ENCODE measurements around the gene GDF2. TPM values are rescaled to one million over a fixed set of nuclear protein-coding genes. Genes with fewer than 3 reads are reported as not detected.

Gene GDF2
- total RNA-seq, 4 donors from 2014 or later = not detected

DNA sequence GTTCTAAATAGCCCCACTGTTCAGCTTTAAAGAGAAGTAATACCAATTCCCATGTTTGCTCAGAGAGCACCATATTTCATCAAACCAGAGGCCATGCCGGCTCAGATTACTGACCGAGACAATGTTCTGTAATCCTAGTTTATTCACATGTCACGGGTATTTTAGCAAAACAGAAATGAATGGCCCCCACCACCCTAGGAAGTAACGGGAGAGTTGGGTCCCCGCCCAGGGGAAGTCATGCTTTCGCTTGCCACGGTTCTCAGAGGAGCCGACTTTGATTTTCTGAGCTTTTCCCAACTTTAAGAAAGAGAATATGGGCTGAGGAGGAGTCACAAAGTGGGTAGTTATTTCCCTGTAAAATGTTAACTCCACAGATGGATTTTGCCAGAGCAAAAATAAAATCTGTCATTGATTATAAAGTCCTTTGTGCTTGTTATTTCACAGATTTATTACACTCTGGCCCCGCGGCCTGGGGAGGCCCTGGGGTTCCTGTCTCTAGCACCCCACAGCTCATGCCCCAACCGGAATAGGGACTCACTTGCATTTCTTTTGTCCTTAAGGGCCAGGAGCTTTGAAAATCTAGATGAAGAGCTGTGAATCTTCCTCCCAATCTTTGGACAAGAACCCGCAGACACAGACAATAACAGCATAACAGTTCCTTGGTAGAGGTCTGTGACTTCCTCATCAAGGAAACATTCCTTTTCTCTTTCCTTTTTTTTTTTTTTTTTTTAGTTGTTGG, 25.9 kb upstream of the GDF2 start:
- DNase-seq = peak in 1 of 2 donors; percentile 20
- no peak overlapping the region for H3K27ac ChIP-seq

DNA sequence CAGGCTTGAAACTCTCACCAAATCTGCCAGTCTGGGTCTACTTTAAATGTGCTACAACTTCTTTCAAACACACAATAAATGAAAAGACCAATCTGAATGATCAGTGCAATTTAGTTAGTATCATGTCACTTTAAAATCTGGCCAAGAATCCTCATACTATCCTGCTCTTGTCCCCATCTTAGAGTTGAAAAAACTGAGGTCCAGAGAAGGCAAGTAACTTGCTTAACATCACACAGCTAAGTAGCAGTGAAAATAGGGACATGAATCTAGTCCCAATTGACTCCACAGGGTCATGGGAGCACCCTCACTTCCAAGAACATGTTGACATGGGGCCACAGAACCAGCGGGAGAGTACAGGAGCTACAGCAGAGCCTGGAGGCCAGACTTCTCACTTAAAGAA, 25.3 kb upstream of the GDF2 start:
- DNase-seq (no peak), ATAC-seq (no peak)
- in situ Hi-C loops (cut with MboI; ENCODE audit: low sequenced_read_pairs in 4 of 4) = no loop called here
- peaks cover 0 to 2% of the 10 kb centered on the region in 2 donors for H3K4me1 ChIP-seq
- H3K9me3 ChIP-seq = no peaks in the 10 kb centered on the region
- no peak overlapping the region for H3K27ac ChIP-seq
- no peak overlapping the region for H3K4me3 ChIP-seq
- no peak for TF ChIP-seq POLR2A (IDR thresholded peaks at IDR 0.05)
- TF ChIP-seq, protein P1, sequence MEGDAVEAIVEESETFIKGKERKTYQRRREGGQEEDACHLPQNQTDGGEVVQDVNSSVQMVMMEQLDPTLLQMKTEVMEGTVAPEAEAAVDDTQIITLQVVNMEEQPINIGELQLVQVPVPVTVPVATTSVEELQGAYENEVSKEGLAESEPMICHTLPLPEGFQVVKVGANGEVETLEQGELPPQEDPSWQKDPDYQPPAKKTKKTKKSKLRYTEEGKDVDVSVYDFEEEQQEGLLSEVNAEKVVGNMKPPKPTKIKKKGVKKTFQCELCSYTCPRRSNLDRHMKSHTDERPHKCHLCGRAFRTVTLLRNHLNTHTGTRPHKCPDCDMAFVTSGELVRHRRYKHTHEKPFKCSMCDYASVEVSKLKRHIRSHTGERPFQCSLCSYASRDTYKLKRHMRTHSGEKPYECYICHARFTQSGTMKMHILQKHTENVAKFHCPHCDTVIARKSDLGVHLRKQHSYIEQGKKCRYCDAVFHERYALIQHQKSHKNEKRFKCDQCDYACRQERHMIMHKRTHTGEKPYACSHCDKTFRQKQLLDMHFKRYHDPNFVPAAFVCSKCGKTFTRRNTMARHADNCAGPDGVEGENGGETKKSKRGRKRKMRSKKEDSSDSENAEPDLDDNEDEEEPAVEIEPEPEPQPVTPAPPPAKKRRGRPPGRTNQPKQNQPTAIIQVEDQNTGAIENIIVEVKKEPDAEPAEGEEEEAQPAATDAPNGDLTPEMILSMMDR (IDR thresholded peaks at IDR 0.05 in 4 of 5, conservative IDR thresholded peaks at IDR 0.05 in 1 of 5) = no peak
- H3K36me3 ChIP-seq = no peaks in the 10 kb centered on the region
- peaks cover 7 to 13% (median 9%) of the 10 kb centered on the region in 3 donors for H3K27me3 ChIP-seq
- intact Hi-C loops (cut with DNase I; ENCODE audit: low total_unique reads) = no loop called here

More for the DNA sequence above, 25.9 kb upstream of the GDF2 start:
- in situ Hi-C loops (cut with MboI; ENCODE audit: low sequenced_read_pairs in 4 of 4) = no loop called here
- ATAC-seq = peak in 1 of 2 donors; percentile 27
- no peak overlapping the region for H3K4me3 ChIP-seq
- H3K9me3 ChIP-seq = no peaks in the 10 kb centered on the region
- H3K4me1 ChIP-seq = peaks cover 0 to 2% of the 10 kb centered on the region in 2 donors
- no peaks in the 10 kb centered on the region for H3K36me3 ChIP-seq
- no peak for TF ChIP-seq POLR2A (IDR thresholded peaks at IDR 0.05)
- TF ChIP-seq, protein P1 (IDR thresholded peaks at IDR 0.05 in 4 of 5, conservative IDR thresholded peaks at IDR 0.05 in 1 of 5) = no peak
- H3K27me3 ChIP-seq = peaks cover 6 to 10% (median 7%) of the 10 kb centered on the region in 3 donors
- intact Hi-C loops (cut with DNase I; ENCODE audit: low total_unique reads) = no loop called here

DNA sequence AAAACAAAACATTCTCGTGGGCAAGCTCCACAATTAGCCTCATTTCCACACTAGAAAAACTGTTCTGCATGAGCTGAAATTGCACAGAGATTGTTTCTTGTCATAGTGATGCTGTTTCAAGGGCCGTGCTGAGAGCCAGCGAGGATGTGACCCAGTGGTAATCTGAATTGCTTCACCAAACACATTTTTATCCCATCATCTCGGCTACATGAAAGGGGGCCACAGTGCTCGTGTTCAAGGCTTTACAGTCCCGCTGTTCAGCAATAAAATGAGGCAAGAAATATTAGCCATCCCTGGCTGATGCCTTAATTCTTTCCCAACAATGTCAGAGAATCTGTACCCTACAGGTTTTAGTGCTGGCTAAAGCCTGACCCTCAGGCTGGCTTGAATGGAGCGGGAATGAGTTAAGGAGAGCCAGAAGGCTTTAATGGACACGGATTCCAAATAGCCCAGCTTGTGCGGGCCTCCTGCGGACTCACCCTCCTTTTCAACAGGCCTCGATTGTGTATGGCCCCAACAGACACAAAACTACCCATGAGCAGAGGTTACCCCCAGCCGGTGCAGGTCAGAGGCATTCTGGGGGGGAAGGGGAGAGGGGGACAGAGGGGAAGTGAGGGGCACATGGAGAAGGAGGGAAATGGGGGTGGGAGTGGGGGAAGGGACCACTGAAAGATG, 24.3 kb upstream of the GDF2 start:
- in situ Hi-C loops (cut with MboI; ENCODE audit: low sequenced_read_pairs in 4 of 4) = no loop called here
- no peak overlapping the region for H3K27ac ChIP-seq

DNA sequence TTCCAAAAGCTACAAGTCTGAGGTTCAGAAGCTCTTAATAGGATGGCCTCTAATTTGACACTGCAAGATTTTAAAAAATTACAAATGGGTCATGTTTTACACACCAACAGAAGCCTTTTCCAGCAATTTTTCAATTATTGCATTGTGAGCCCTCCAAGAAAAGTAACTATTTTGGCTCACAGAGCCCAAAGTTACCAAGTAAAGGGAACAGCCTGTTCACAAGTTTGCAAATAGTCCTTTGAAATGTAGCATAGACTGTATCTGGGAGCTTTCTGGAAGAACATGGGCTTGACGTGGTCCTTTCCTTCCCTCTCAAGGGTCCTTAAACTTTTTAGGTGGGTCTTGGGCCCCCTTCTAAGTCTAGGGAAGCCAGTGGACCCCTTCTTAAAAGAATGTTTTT, 23.5 kb upstream of the GDF2 start:
- Histone ChIP-seq H3K4me3 (no peak overlapping the region), H3K4me1 (peaks cover 0 to 2% of the 10 kb centered on the region in 2 donors), H3K27me3 (peaks cover 7 to 13% (median 9%) of the 10 kb centered on the region in 3 donors), H3K36me3 (no peaks in the 10 kb centered on the region), H3K27ac (no peak overlapping the region), H3K9me3 (no peaks in the 10 kb centered on the region)
- ATAC-seq (peak in 1 of 2 donors; percentile 21), DNase-seq (no peak)
- in situ Hi-C loops (cut with MboI; ENCODE audit: low sequenced_read_pairs in 4 of 4) = no loop called here
- intact Hi-C loops (cut with DNase I; ENCODE audit: low total_unique reads) = no loop called here
- TF ChIP-seq, protein P1 (IDR thresholded peaks at IDR 0.05 in 4 of 5, conservative IDR thresholded peaks at IDR 0.05 in 1 of 5) = no peak
- no peak for TF ChIP-seq POLR2A (IDR thresholded peaks at IDR 0.05)

More for the DNA sequence above, 24.3 kb upstream of the GDF2 start:
- intact Hi-C loops (cut with DNase I; ENCODE audit: low total_unique reads) = no loop called here
- DNase-seq (no peak), ATAC-seq (no peak)
- no peaks in the 10 kb centered on the region for H3K36me3 ChIP-seq
- H3K4me1 ChIP-seq = peaks cover 0 to 2% of the 10 kb centered on the region in 2 donors
- TF ChIP-seq, protein P1 (IDR thresholded peaks at IDR 0.05 in 4 of 5, conservative IDR thresholded peaks at IDR 0.05 in 1 of 5) = no peak
- TF ChIP-seq POLR2A (IDR thresholded peaks at IDR 0.05) = no peak
- H3K9me3 ChIP-seq = no peaks in the 10 kb centered on the region
- peaks cover 7 to 13% (median 9%) of the 10 kb centered on the region in 3 donors for H3K27me3 ChIP-seq
- no peak overlapping the region for H3K4me3 ChIP-seq
